RWPE1 (cell line): ENCODE measurements around the gene ZNF398.
A peak's percentile ranks its signal among the peaks of the same experiment; 100 is the strongest.

Experiments used
- CTCF ChIA-PET: fragments of 350-600 bp; sonication (Branson Sonifier 250); formaldehyde crosslinking; extraction: SDS; loops from one replicate; lab custom pipeline; 2021; lab: Yijun Ruan, JAX
- POLR2A ChIA-PET: fragments of 400-600 bp; formaldehyde crosslinking; extraction: SDS; loops from one replicate; lab custom pipeline; 2020; ENCODE audit warnings: antibody characterized with exemption; ENCODE audit not compliant: low non-redundant PET; lab: Yijun Ruan, JAX
- DNase-seq: peaks from one replicate; pipeline ENCODE4 v3.0.0; 2012; ENCODE audit warnings: low spot score
- H3K27ac ChIP-seq: fragments of 450-650 bp; 2 replicates; pipeline ENCODE4 v1.5.1; 2017
- CTCF ChIP-seq: fragments of 450-650 bp; conservative IDR thresholded peaks from 2 replicates; pipeline ENCODE4 v1.5.1; 2017; ENCODE audit warnings: low read depth, mild to moderate bottlenecking

The ZNF398 gene

GRCh38 chr7:149209518-149210269 is 62.4 kb downstream of the ZNF398 start:
- POLR2A ChIA-PET = no interaction called here
- CTCF ChIA-PET = no interaction called here

GRCh38 chr7:149210551-149210950 is 63.3 kb downstream of the ZNF398 start:
- no peak for TF ChIP-seq CTCF
- CTCF ChIA-PET = no interaction called here
- POLR2A ChIA-PET = no interaction called here

More at GRCh38 chr7:149209518-149210269, 62.4 kb downstream of the ZNF398 start:
- no peak overlapping the region for H3K27ac ChIP-seq
- DNase-seq = peak; percentile 30
- TF ChIP-seq CTCF = no peak; the same call in 1 of the 2 replicates

GRCh38 chr7:149214020-149214720 is 66.9 kb downstream of the ZNF398 start:
- no peak overlapping the region for H3K27ac ChIP-seq
- POLR2A ChIA-PET = no interaction called here
- DNase-seq = no peak
- no peak for TF ChIP-seq CTCF
- CTCF ChIA-PET = no interaction called here

More at GRCh38 chr7:149210551-149210950, 63.3 kb downstream of the ZNF398 start:
- peak overlapping the region; percentile 6; the same call in 1 of the 2 replicates for H3K27ac ChIP-seq
- no peak for DNase-seq

GRCh38 chr7:149216402-149216801 is 69.1 kb downstream of the ZNF398 start:
- POLR2A ChIA-PET = no interaction called here
- CTCF ChIA-PET = no interaction called here
- TF ChIP-seq CTCF = no peak
- no peak for DNase-seq
- H3K27ac ChIP-seq = no peak overlapping the region

- no peak overlapping the region; the same call in 1 of the 2 replicates for H3K27ac ChIP-seq
- no peak for DNase-seq
- TF ChIP-seq CTCF = no peak
- ChIA-PET POLR2A (no interaction called here), CTCF (no interaction called here)
Observed at GRCh38 chr7:149217570-149217969, 70.3 kb downstream of the ZNF398 start.

- POLR2A ChIA-PET = no interaction called here
- TF ChIP-seq CTCF = no peak
Observed at GRCh38 chr7:149218469-149219420, 71.5 kb downstream of the ZNF398 start.

More at GRCh38 chr7:149218469-149219420, 71.5 kb downstream of the ZNF398 start:
- no peak for DNase-seq
- no peak overlapping the region for H3K27ac ChIP-seq
- CTCF ChIA-PET = no interaction called here
